Retina (tissue), 1 donor: Measurements from ENCODE around the gene CCL17.
"Not testable (repeated sequence)": the region's sequence is repeated elsewhere in the genome, so short reads cannot be mapped to it uniquely, and the experiment has no call there.

Experiments used
- DNase-seq: peaks from one replicate; pipeline ENCODE4 v3.0.0-alpha.2; 2016

Gene CCL17

DNA sequence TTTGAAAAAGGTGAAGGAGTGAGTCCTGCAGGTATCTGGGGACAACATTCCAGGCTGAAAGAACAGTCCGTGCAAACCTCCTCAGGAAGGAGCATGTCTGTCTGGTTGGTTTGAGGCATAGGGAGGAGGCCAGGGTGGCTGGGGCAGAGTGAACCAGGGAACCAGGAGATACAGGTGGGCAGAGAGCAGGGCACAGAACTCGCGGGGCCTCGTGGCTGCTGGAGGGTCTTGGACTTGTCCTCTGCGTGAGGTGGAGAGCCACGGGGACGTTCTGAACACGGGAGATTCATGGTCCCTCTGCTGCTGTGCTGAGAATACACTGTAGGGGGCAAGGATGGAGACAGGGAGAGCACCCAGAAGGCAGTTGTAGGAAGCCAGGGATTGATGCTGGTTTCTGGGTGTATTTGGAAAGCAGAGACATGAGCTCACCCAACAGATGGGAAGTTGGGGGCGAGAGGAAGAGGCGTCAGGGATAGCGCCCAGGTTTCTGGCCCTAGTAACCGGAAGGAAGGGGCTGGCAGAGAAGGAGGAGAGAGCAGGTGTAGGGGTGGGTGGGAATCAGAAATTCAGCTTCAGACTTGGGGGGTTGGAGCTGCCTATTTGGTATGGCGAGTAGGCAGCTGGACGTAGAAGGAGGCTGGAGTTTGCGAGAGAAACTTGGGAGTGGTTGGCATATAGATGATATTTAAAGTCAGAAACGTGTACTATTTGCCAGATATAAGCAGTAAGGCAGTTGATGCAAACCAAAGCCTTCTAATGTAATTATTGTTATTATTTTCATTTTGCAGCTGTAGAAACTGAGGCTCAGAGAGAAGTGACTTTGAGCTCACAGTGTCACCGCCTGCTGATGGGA is at the start of gene CCL17:
Gene CCL17 (plus strand): TSS at position 803 of the 853 bp plus-strand sequence. CDS start 9,166 bp downstream, outside the sequence.
- no peak for DNase-seq

DNA sequence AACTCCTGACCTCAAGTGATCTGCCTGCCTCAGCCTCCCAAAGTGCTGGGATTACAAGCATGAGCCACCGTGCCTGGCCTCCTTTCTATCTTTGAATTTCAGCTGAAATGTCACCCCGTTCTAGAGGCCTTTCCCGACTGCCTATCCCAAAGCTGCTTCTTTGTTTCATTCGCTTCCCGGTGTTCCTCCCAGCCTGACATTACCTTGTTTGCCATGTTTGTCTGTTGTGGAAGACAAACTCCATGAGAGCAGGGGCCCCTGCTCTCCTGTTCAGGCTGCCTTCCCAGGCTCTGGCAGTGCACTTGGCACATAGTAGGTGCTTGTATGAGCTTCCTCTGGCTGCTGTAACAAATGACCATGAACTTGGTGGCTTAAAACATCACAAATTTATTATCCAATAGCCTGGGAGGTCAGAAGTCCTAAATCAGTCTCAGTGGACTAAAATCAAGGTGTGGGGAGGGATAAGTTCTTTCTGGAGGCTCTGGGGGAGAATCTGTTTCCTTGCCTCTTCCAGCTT is 48.6 kb upstream of the CCL17 start:
- DNase-seq: no peak

DNA sequence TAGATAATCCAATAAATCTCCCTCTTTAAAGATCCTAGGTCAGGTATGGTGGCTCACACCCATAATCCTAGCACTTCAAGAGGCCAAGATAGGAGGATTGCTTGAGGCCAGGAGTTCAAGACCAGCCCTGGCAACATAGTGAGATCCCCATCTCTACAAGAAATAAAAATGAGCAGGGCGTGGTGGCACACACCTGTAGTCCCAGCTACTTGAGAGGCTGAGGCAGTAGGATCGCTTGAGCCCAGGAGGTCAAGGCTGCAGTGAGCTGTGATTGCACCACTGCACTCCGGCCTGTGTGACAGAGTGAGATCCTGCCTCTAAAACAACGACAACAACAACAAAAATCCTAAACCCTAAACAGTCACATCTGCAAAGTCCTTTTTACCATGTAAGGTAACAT is 48.0 kb upstream of the CCL17 start:
- no peak for DNase-seq

DNA sequence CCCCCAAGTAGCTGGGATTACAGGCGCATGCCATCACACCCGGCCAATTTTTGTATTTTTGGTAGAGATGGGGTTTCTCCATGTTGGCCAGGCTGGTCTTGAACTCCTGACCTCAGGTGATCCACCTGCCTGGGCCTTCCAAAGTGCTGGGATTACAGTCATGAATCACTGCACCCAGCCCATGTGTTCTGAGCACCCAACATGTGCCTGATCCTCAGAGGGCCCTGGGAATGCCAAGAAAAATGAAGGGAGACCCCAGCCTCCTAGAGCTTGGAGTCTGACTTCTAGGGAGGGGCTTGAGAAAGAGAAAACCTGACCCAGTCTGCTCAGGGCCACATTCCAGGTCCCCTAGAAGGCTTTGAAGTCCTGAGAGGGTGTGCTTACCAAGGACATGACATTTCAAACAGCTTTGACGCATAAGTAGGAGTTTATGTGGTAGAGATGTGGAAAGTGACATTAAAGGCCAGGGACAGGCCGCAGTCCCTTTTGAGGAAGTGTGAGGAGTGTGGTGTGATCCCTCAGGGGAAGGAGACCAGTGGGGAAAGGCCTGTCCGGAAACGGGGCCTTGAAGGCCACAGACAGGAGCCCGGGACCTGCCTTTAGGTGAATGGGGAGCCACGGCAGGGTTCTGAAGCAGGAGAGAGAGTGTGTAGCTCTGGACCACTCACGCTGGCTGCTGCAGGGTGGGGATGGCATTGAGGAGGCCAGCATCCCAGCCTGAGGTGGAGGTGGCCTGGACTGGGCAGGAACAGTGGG is 47.1 kb upstream of the CCL17 start:
- DNase-seq: no peak

DNA sequence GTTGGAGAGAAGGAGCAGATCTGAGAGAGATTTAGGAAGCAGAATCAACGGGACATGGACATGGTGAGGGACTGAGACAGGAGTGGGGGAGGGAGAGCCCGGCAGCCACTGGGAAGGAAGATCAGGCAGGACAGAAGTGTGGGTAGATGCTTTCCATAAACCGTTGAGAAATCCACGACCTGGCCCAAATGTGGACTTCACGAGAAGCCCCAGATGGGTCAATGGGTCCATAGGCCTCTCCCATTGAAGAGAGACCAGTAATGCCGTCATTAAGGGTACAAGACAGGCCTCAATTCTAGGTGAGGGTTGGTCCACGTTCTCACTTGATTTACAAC is 46.5 kb upstream of the CCL17 start:
- DNase-seq: no peak

DNA sequence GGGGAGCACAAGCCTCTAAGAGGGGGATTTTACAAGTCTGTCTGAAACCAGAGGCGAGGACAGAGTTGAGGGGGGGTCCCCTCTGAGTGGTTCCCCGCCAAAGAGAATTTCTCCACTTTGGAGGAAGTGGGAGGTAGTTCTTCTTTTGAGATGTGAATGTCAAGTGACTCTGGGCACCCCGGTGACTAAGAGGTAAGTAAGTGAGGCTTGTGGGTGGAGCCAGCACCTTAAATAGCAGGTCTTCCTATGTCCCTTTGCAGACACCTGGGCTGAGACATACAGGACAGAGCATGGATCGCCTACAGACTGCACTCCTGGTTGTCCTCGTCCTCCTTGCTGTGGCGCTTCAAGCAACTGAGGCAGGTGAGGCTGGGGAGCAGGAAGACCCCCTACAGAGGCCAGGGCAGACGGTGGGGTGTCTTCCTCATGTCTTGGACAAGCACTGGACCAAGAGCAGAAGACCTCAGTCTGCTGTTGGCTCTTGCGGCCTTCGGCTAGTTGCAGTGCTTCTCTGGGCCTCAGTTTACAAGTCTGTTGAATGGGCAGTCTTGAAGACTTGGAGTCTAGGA is 46.0 kb upstream of the CCL17 start, which contains the start of gene CCL22:
Gene CCL22 (plus strand): TSS at position 257 of the 569 bp plus-strand sequence. CDS start 34 bp downstream, at position 291.
- no peak for DNase-seq

DNA sequence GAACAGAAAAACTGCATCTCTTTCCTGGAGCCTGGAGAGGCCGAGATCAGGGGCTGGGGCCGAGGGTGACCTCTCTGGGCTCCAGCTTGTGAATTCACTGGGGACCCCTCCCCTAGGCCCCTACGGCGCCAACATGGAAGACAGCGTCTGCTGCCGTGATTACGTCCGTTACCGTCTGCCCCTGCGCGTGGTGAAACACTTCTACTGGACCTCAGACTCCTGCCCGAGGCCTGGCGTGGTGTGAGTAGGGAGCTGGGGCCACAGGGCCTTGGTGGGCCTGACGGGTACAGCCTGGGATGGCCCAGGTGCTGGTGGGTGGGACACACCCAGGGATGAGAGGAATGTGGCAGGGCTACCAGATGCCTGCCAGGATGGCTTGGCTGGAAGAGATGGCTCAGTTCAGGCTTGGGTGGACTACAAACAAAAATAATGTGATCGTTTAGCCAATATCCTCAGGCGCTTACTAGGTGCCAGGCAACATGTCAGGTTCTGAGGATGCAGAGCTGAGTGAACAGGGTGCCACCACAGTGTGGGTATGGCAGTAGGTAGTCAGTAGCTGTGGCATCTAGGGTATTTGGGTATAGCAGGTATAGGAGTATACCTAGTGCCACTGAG is 44.1 kb upstream of the CCL17 start:
- DNase-seq: no peak

DNA sequence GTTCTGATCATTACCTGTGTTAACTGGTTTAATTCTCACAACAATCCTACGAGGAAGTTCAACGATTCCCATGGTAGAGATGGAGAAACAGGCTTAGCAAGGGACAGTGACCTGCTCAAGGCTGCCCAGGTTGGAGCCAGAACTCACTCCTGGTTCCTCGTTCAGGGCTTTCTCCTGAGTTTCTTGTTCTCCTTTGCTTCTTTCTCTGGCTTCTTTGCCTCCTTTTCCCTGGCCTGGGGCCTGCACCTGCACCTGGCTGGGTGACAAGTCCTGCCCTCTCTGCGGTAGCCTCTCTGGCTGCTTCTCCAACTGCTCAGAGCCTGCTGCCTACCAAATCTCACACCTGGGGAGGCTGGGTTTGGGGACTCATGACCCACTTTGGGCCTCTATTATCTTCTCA is 43.2 kb upstream of the CCL17 start:
- DNase-seq: no peak

DNA sequence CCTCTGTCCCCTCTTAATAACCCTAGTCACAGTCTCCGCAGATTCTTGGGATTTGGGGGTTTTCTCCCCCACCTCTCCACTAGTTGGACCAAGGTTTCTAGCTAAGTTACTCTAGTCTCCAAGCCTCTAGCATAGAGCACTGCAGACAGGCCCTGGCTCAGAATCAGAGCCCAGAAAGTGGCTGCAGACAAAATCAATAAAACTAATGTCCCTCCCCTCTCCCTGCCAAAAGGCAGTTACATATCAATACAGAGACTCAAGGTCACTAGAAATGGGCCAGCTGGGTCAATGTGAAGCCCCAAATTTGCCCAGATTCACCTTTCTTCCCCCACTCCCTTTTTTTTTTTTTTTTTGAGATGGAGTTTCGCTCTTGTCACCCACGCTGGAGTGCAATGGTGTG is 40.4 kb upstream of the CCL17 start:
- no peak for DNase-seq

DNA sequence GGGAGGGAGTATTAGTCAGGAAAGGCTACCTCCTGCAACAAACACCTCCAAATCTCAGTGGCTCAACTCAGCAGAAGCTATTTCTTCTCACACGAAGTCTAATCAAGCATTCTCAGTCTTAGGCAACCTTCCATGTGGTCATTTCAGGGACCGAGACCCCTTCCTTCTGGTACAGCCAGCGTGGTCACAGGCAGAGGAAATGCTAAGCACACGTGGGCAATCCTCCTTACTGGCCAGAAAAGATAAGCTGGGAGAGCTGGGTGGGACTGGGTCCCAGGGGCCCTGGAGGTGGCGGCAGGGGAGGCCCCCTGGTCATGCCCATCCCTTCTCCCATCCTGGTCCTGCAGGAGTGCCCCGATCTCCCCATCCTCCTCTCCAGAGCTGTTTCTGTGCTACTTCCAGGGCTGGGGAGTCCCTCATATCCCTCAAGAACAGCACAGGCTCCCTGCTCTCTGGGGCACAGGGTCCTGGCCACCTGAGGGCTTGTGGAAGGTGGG is 38.0 kb upstream of the CCL17 start:
- DNase-seq: no peak

DNA sequence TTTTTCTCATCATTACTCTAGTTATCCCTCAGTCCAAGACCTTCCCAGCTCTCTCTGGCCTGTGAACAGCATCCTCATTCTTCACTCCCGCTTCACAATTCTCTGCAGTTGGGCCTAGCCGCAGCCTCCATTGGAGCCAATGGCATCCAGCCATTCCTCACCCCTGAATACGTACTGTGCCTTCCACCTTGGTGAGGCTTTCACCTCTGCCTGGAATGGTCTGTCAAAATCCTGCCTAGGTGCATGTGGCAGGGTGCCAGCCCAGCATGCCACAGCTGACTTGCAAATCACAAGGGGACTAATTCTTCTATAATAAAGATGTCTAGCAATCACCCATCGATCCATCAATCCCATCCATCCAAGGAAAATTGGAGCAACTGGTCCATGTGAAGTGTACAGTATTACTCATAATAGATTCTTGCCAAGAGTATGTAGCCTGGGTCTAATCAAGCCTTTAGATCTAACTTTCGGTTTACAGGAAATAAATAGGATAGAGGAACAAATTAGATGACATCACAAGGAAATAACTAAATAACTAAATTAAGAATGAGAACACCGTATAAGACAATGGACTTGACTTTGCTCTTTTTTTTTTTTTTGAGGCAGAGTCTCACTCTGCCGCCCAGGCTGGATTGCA is 37.3 kb upstream of the CCL17 start:
- no peak for DNase-seq

DNA sequence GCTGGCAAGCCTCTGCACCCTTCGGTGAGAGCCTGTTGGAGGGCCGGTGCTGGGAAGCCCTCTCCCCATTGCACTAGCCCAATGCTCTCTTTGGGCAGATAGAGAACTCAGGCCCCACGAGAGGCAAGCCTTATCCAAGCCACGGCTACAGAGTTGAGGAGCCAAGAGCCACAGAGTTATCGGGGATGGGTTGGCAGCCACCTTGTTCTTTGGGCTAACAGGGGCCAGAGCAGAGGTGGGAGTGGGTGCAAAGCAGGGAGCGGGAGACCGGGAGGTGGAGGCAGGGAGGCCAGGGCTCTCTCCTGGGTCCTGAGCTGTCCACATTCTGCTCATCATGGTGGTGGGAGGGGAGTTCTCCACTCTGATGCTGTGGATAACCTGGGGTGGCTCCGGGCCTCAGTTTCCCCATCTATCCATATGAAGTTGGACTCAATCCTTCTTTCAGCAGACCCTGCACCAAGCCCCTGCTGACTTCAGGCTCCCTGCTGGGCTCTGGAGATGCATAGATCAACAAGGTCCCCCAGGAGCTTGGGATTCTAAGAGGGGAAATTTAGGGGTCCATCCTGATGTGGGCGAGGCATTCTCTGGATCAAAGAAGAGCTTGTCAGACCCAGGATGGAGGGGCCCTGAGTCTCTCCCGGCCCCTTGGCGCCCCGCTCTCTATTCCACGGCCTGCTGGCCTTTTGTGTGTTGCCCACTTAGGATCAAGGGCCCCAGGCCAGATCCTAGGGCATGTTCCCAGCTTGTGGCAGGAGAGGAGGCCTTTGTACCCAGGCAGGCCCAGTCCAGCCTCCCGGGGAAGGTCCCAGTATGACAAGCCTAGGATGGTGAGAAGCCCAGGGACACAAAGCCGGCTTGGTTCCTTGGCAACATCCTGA is 32.8 kb upstream of the CCL17 start:
- no peak for DNase-seq

DNA sequence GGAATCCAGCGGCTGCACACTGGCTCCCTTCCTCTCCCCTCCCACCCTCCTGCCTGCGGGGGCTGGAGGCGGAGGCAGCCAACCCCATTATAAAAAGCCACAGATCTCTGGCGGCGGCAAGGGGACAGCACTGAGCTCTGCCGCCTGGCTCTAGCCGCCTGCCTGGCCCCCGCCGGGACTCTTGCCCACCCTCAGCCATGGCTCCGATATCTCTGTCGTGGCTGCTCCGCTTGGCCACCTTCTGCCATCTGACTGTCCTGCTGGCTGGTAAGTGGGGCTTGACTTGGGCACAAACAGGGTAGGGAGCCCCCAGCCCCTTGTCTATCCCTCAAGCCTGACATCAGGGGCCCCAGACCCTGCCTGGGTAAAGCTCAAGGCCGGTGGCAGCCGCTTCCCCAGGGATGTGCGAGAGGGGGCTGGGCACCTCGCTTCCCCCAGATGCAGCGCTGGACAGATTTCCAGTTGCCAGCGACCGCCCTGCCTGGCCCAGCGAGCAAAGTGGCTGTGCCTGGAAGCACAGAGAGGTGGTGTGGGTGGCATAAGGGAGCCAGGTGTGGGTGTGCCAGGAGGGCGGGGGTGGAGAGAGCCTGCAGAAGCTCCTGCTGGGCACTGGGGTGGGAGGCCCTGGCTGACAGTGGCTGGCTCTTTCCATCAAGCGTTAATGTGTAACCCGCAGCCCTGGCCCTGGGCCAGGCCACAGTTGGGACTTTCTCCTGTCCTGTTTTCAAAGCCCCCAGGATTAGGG is 32.0 kb upstream of the CCL17 start, which contains the start of gene CX3CL1:
Gene CX3CL1 (plus strand): TSS at position 119 of the 745 bp plus-strand sequence. CDS start 79 bp downstream, at position 198.
- peak; percentile 91 for DNase-seq

DNA sequence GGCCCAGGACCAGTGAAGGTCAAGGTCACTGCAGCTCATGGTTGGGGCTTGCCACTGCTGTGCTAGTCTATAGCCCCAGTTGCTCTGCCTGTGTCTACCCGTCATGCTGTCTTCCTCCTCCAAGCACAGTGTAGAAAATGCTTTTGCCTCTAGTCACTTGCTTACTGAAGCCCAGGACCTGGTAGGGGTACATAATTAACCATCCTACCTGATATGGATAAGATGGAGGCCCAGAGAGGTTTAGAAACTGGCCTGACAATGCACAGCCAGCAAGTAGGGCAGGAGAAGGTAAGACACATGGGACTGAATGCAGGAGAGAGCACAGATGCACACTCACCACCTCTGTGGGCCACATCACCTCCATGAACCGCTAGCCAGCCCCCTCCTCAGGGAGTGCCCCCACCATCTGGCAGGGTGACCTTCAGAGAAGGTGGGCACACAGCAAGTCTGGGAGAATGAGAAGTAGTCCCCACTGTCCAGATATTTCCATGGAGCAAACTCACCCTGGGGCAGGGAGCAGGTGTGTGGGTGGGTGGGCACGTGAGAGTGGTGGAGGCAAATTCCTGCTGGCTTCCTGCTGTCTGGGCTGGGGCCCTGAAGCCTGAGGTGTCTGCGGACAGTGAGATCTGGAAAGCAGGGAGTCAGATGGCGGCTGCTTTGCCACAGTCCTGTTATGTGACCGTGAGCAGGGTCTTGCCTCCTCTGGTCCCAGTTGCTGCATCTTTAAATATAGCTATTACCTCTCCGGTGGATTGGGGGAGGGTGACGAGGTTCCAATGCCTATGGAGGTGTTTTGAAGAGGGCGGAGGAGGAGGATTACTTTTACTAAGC is 31.2 kb upstream of the CCL17 start:
- no peak for DNase-seq

DNA sequence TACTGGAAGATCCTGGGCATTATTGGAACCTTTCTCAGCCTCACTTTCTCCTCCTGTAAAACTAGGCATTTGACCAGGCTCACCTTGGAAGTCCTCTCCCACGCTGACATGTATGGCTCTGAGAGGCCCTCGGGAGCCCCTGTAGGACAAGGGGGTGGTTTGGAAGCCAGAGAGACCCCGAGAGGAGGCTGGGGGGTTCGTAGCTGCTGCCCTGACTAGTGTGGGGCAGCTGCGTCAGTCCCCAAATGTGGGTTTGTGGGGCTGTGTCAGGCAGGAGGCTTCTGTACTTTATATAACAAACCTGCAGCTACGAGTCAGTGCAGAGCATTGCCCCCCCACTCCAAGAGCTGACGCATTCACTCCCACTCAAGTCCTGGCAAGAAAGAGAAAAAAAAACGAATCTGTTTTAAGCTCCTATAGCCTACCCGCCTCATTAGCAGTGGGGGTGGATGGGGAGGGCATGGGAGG is 30.5 kb upstream of the CCL17 start:
- DNase-seq: peak; percentile 9

DNA sequence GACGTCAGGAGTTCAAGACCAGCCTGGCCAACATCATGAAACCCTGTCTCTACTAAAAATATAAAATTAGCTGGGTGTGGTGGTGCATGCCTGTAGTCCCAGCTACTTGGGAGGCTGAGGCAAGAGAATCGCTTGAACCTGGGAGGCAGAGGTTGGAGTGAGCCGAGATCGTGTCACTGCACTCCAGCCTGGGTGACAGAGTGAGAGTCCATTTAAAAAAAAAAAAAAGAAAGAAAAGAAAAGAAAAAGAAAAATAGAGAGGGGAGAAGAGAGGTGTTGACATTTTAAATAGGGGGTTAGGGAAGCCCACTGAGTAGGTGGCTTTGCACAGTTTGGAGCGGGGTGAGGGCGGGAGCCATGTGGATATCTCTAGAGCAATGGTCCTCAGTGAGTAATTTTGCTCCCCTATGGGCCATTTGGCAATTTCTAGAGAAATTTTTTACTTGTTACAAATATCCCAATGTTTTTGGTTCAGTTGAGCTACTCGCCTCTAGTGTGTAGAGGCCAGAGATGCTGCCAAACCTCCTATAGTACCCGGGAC is 29.6 kb upstream of the CCL17 start:
- DNase-seq: not testable (repeated sequence)

DNA sequence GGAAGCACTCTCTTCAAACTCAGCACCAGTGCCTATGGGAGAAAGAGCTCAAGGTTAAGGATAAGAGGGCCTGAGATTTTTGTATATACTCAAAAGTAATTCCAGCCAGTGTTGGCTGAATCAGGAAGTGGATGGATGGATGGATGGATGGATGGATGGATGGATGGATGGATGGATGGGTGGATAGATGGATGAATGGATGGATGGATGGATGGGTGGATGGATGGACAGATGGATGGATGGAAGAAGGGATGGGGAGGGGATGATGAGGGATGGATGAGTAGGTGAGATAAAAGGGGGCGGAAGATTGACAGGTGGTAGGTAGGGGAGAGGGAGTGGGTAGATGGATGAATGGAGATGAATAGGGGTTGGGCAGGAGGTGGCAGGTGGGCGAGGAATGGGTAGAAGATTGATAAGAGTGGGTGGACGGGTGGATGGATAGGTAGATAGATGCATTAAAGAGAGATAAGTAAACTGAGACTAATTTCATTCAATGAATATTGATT is 28.2 kb upstream of the CCL17 start:
- DNase-seq: no peak

DNA sequence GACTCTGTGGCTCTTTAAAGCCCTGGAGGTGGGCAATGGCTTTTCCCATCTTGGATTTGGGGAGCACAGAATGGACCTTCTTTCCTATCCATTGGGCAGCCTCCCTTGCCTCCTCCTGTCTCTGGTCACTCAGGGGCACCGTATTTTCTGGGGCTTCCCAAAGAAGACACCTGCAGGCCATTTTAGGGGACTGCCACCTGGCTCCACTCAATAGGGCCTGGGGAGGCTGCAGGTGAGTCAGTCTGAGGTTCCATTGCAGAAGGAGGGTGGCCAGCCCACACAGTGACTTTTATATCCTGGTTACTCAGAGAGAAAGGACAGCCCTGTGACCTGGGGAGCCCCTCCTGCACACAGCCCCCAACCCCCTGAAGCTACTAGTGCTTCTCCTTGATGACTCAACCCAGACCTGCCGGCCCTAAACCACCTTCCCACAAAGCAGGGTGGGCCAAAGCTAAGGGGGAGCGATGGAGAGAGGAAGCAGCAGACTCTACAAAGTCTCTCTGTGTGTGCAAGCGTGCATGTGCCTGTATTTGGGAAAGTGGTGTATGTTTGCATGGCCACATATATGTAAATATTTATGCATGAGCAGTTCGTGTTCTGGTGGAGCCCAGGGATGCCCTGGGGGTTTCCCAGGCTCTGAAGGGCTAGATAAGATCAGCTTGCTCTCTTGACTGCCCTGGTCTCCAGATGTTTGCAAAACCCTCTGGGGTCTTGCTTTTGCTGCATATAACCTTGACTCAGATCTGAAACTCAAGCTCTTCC is 27.3 kb upstream of the CCL17 start:
- peak; percentile 9 for DNase-seq
